GM18951 (cell line): ENCODE results near the gene CCNI2.

Experiments
- POLR2A ChIP-seq: IDR thresholded peaks from 4 replicates; pipeline ENCODE4 v1.6.1; 2011; ENCODE audit warnings: mild to moderate bottlenecking; ENCODE audit not compliant: insufficient read length, insufficient read depth; ENCODE audit errors: extremely low read depth
- in situ Hi-C: fragments of 300-500 bp; cut with MboI; formaldehyde crosslinking; loops from one replicate; pipeline ENCODE4 v1.12.0; 2022; ENCODE audit warnings: low sequenced_read_pairs, mixed read lengths, inconsistent platforms; ENCODE audit not compliant: unreplicated experiment

Gene CCNI2

GRCh38 chr5:132765311-132766019 lies 18.2 kb downstream of the CCNI2 start:
- no peak for TF ChIP-seq POLR2A
- in situ Hi-C loops: no loop called here

- in situ Hi-C loops: no loop called here
- TF ChIP-seq POLR2A: no peak
These were observed 19.0 kb downstream of the CCNI2 start for GRCh38 chr5:132766020-132766805.

- no peak for TF ChIP-seq POLR2A
- in situ Hi-C loops: no loop called here
These were observed 19.5 kb downstream of the CCNI2 start for GRCh38 chr5:132766806-132767055.

GRCh38 chr5:132767150-132767549 lies 19.9 kb downstream of the CCNI2 start:
- in situ Hi-C loops: no loop called here
- no peak for TF ChIP-seq POLR2A

GRCh38 chr5:132768485-132768868 lies 21.3 kb downstream of the CCNI2 start:
- TF ChIP-seq POLR2A: no peak
- in situ Hi-C loops: no loop called here

- no peak for TF ChIP-seq POLR2A
- in situ Hi-C loops: no loop called here
These were observed 23.4 kb downstream of the CCNI2 start for GRCh38 chr5:132770476-132771159.

GRCh38 chr5:132771503-132771998 lies 24.3 kb downstream of the CCNI2 start:
- TF ChIP-seq POLR2A: no peak
- in situ Hi-C loops: no loop called here

GRCh38 chr5:132772291-132773070 lies 25.3 kb downstream of the CCNI2 start:
- in situ Hi-C loops: no loop called here
- TF ChIP-seq POLR2A: no peak

GRCh38 chr5:132773114-132773513 lies 25.9 kb downstream of the CCNI2 start:
- no peak for TF ChIP-seq POLR2A
- in situ Hi-C loops: no loop called here

- no peak for TF ChIP-seq POLR2A
- in situ Hi-C loops: no loop called here
These were observed 26.6 kb downstream of the CCNI2 start for GRCh38 chr5:132773601-132774355.

- TF ChIP-seq POLR2A: no peak
- in situ Hi-C loops: no loop called here
These were observed 27.2 kb downstream of the CCNI2 start for GRCh38 chr5:132774406-132774805.

GRCh38 chr5:132774896-132775295 lies 27.7 kb downstream of the CCNI2 start:
- in situ Hi-C loops: no loop called here
- no peak for TF ChIP-seq POLR2A
